CD14-positive monocyte (primary cell): ENCODE data around the gene ANAPC16. TPM values are rescaled to one million over a fixed set of nuclear protein-coding genes. Genes with fewer than 3 reads are reported as not detected.
"Not testable (repeated sequence)": the region's sequence is repeated elsewhere in the genome, so short reads cannot be mapped to it uniquely, and the experiment has no call there.

Experiments
- DNase-seq, 3 donors: peaks; one replicate each; pipeline ENCODE4 v3.0.0-alpha.2; 2011 to 2022
- H2AFZ ChIP-seq: 2 replicates; pipeline ENCODE4 v1.6.0; 2012; ENCODE audit warnings: mild to moderate bottlenecking, low read depth, low read length, inconsistent platforms; ENCODE audit not compliant: insufficient read depth, poor library complexity, severe bottlenecking
- H3K27ac ChIP-seq, 2 donors: 1 replicate in 1 of 2; 2 replicates in 1 of 2; pipeline ENCODE4 v1.5.1; 2012 to 2013; ENCODE audit warnings: low read length in 2 of 2, control low read depth in 1 of 2, inconsistent platforms in 1 of 2, low read depth in 1 of 2, mild to moderate bottlenecking in 1 of 2
- H3K27me3 ChIP-seq, 2 donors: one replicate each; pipeline versions ENCODE4 v1.6.0 to v1.6.1; 2011 to 2013; ENCODE audit warnings: low read length in 2 of 2; ENCODE audit not compliant: control insufficient read depth in 2 of 2, insufficient read depth in 2 of 2
- H3K36me3 ChIP-seq, 2 donors: replicated peaks in 1 of 2; 1 replicate in 1 of 2; 2 replicates in 1 of 2; pipeline versions ENCODE4 v1.5.1 to v1.6.1; 2012 to 2013; ENCODE audit warnings: low read length in 2 of 2, control low read depth in 1 of 2, inconsistent platforms in 1 of 2, mild to moderate bottlenecking in 1 of 2; ENCODE audit not compliant: insufficient read depth in 2 of 2, control insufficient read depth in 1 of 2
- H3K4me1 ChIP-seq, 2 donors: 1 replicate in 1 of 2; 2 replicates in 1 of 2; pipeline versions ENCODE4 v1.5.1 to v1.6.1; 2012 to 2013; ENCODE audit warnings: low read length in 2 of 2, control low read depth in 1 of 2, inconsistent platforms in 1 of 2, mild to moderate bottlenecking in 1 of 2, moderate library complexity in 1 of 2; ENCODE audit not compliant: insufficient read depth in 2 of 2, control insufficient read depth in 1 of 2
- H3K4me2 ChIP-seq: replicated peaks from 2 replicates; pipeline ENCODE3; 2012; ENCODE audit warnings: low read length, moderate library complexity, mild to moderate bottlenecking; ENCODE audit not compliant: poor library complexity, severe bottlenecking; ENCODE audit errors: extremely low read depth
- H3K4me3 ChIP-seq, 3 experiments: fragments of 200-600 bp in 1 of 3; sonication (generic) in 1 of 3; replicated peaks in 1 of 3; 1 replicate in 2 of 3; 2 replicates in 1 of 3; pipeline ENCODE4 v1.5.1; 2011 to 2013; ENCODE audit warnings: low read length in 3 of 3, mild to moderate bottlenecking in 3 of 3, control low read depth in 2 of 3, low read depth in 2 of 3, inconsistent platforms in 1 of 3, moderate library complexity in 1 of 3
- H3K79me2 ChIP-seq: 2 replicates; pipeline ENCODE4 v1.6.0; 2012; ENCODE audit warnings: mild to moderate bottlenecking, control low read depth, inconsistent platforms, low read length, moderate library complexity; ENCODE audit not compliant: insufficient read depth
- H3K9ac ChIP-seq: 2 replicates; pipeline ENCODE4 v1.6.0; 2017; ENCODE audit warnings: low read length, mild to moderate bottlenecking; ENCODE audit not compliant: insufficient read depth, poor library complexity, severe bottlenecking
- H3K9me3 ChIP-seq, 2 donors: replicated peaks in 1 of 2; 1 replicate in 1 of 2; 2 replicates in 1 of 2; pipeline versions ENCODE4 v1.5.1 to v1.6.1; 2012 to 2013; ENCODE audit warnings: low read length in 2 of 2, control low read depth in 1 of 2; ENCODE audit not compliant: control insufficient read depth in 1 of 2, insufficient read depth in 1 of 2
- H4K20me1 ChIP-seq: 2 replicates; pipeline ENCODE4 v1.6.0; 2012; ENCODE audit warnings: mild to moderate bottlenecking, low read length, control low read depth, moderate library complexity; ENCODE audit not compliant: insufficient read depth
- H3K27ac Mint-ChIP-seq, 7 donors: one replicate each; pipeline ENCODE4 v1.8.0; 2020; ENCODE audit warnings: mild to moderate bottlenecking in 7 of 7, mixed read lengths in 7 of 7, moderate library complexity in 6 of 7, inconsistent platforms in 2 of 7
- H3K27me3 Mint-ChIP-seq, 3 donors: one replicate each; pipeline ENCODE4 v1.8.0; 2021 to 2022; ENCODE audit warnings: low read depth in 3 of 3, mild to moderate bottlenecking in 3 of 3, mixed read lengths in 3 of 3, moderate library complexity in 3 of 3, inconsistent platforms in 1 of 3
- H3K36me3 Mint-ChIP-seq, 2 donors: one replicate each; pipeline ENCODE4 v1.8.0; 2020; ENCODE audit warnings: mixed read lengths in 2 of 2, inconsistent platforms in 1 of 2, mild to moderate bottlenecking in 1 of 2
- H3K4me1 Mint-ChIP-seq: one replicate; pipeline ENCODE4 v1.8.0; 2020; ENCODE audit warnings: mild to moderate bottlenecking, mixed read lengths
- H3K4me3 Mint-ChIP-seq, 2 donors: one replicate each; pipeline ENCODE4 v1.8.0; 2020; ENCODE audit warnings: mild to moderate bottlenecking in 2 of 2, mixed read lengths in 2 of 2, moderate library complexity in 1 of 2
- H3K9me3 Mint-ChIP-seq, 7 donors: one replicate each; pipeline ENCODE4 v1.8.0; 2020 to 2022; ENCODE audit warnings: mixed read lengths in 7 of 7, mild to moderate bottlenecking in 6 of 7, moderate library complexity in 6 of 7, inconsistent platforms in 2 of 7
- CTCF ChIP-seq: fragments of 200-600 bp; IDR thresholded peaks from one replicate; pipeline ENCODE4 v1.8.0; 2022; ENCODE audit warnings: antibody characterized with exemption, mild to moderate bottlenecking
- WGBS: methylation state at CpG from one replicate; pipeline ENCODE4 v1.1.5; 2013; ENCODE audit warnings: missing lambda C conversion rate; ENCODE audit not compliant: insufficient coverage; 5-methylcytosine and 5-hydroxymethylcytosine counted together
- intact Hi-C, 2 donors: fragments of 100-400 bp; cut with micrococcal nuclease; formaldehyde crosslinking; loops; one replicate each; pipeline versions ENCODE4 v1.15.0 to v1.15.1; 2023
- polyA plus RNA-seq, 3 donors: library from polyadenylated mRNA; depleted of rRNA in 1 of 3; unstranded in 2 of 3; stranded (reverse) in 1 of 3; fragments of 300-500 nt in 2 of 3; fragments of >200 nt in 1 of 3; fragmentation: Illumina TruSeq in 2 of 3; gene quantifications; 1 replicate in 2 of 3; 2 replicates in 1 of 3; pipeline ENCODE4 v1.2.3, GENCODE V29; 2012 to 2021

The ANAPC16 gene
- polyA plus RNA-seq, 3 donors: 65.5 to 167 (median 148) TPM

GRCh38 chr10:72211381-72211780 lies 4.4 kb upstream of the ANAPC16 start:
- WGBS: 95% methylated on average over 8 of the region's 11 CpGs
- intact Hi-C loops, H3K4me3 Mint-ChIP-seq: not testable (repeated sequence)

DNA sequence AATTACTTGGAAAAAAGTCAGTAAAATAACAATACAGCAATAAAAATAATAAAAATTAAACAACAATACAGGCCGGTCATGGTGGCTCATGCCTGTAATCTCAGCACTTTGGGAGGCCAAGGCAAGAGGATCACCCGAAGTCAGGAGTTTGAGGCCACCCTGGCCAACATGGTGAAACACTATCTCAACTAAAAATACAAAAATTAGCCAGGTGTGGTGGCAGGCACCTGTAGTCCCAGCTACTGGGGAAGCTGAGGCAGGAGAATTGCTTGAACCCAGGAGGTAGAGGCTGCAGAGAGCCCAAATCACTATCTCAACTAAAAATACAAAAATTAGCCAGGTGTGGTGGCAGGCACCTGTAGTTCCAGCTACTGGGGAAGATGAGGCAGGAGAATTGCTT lies 4.0 kb upstream of the ANAPC16 start:
- H3K36me3 Mint-ChIP-seq: peaks cover 31 to 48% of the 10 kb centered on the region in 2 donors
- no CpG with 5 or more reads among the region's 2 CpGs for whole genome bisulfite sequencing
- H3K4me1 ChIP-seq: peaks cover 11 to 15% of the 10 kb centered on the region in 2 donors
- H3K27ac Mint-ChIP-seq, H3K4me3 ChIP-seq, H3K27me3 Mint-ChIP-seq, H3K9me3 Mint-ChIP-seq, H2AFZ ChIP-seq, H3K9me3 ChIP-seq, H3K27ac ChIP-seq, DNase-seq, H4K20me1 ChIP-seq, intact Hi-C loops, H3K9ac ChIP-seq, H3K27me3 ChIP-seq, H3K4me2 ChIP-seq, H3K4me3 Mint-ChIP-seq: not testable (repeated sequence)
- H3K36me3 ChIP-seq: peaks cover 29 to 40% of the 10 kb centered on the region in 2 donors
- H3K4me1 Mint-ChIP-seq: peaks cover 11% of the 10 kb centered on the region
- H3K79me2 ChIP-seq: peaks cover 25% of the 10 kb centered on the region

More at GRCh38 chr10:72211381-72211780, 4.4 kb upstream of the ANAPC16 start:
- not testable (repeated sequence) for H3K27ac ChIP-seq, H3K4me3 ChIP-seq, H3K27me3 ChIP-seq, H3K9me3 Mint-ChIP-seq, H3K9ac ChIP-seq, H3K4me1 Mint-ChIP-seq, H4K20me1 ChIP-seq, H3K27me3 Mint-ChIP-seq, H2AFZ ChIP-seq, H3K4me2 ChIP-seq, H3K9me3 ChIP-seq, DNase-seq, H3K27ac Mint-ChIP-seq
- Histone ChIP-seq H3K36me3 (peaks cover 29 to 45% of the 10 kb centered on the region in 2 donors), H3K79me2 (peaks cover 20% of the 10 kb centered on the region), H3K4me1 (peaks cover 6 to 10% of the 10 kb centered on the region in 2 donors)
- H3K36me3 Mint-ChIP-seq: peaks cover 32 to 50% of the 10 kb centered on the region in 2 donors

DNA sequence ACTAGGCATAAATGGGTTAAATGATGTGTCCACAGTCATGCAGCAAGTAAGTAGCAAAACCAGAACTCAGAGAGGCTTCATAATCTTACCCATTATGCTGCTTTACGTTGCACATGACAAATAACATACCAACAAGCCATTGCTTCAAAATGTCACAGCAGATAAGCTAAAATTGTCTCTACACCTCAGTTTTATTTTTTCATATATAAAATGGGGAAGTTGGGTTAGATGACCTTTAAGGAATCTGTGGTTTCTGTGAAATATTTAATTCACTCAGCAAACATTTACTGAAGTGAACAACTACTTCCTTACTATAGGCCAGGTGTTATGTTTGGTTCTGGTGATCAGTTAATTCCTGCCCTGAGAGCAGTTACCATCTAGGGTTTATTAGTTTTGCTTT lies 2.5 kb downstream of the ANAPC16 start:
- Mint-ChIP-seq H3K27ac (peak overlapping the region in 4 of 7 donors; percentile 12 to 80 (median 66)), H3K9me3 (no peaks in the 10 kb centered on the region), H3K27me3 (peaks cover 0 to 3% (median 0%) of the 10 kb centered on the region in 3 donors), H3K4me3 (no peak overlapping the region), H3K36me3 (peaks cover 8 to 17% of the 10 kb centered on the region in 2 donors), H3K4me1 (peaks cover 36% of the 10 kb centered on the region)
- Histone ChIP-seq H3K27ac (peak overlapping the region in 1 of 2 donors; percentile 63), H4K20me1 (peaks cover 9% of the 10 kb centered on the region), H3K9me3 (no peaks in the 10 kb centered on the region), H3K4me3 (no peak overlapping the region), H3K79me2 (peaks cover 73% of the 10 kb centered on the region), H2AFZ (no peak overlapping the region), H3K9ac (no peak overlapping the region), H3K27me3 (no peaks in the 10 kb centered on the region), H3K36me3 (peaks cover 10 to 13% of the 10 kb centered on the region in 2 donors), H3K4me1 (peaks cover 43 to 52% of the 10 kb centered on the region in 2 donors), H3K4me2 (peak overlapping the region; percentile 33)
- DNase-seq: peak in 2 of 3 donors; percentile 51 to 59
- intact Hi-C loops: loop anchor here in 1 of 2 donors (5.0 kb wide), 3 partner anchors 39 to 119 kb away; partner anchors contain the start of gene DDIT4
- TF ChIP-seq CTCF: no peak
- WGBS: no CpG with 5 or more reads among the region's 1 CpG
